ENCODE data around the gene PLEKHO1.

GRCh38 chr1:150102986-150103385 lies 46.7 kb upstream of the PLEKHO1 start:
- TF ChIP-seq POLR2A (IDR thresholded peaks at IDR 0.05; ENCODE audit: low read length) (no peak), GATA1 (IDR thresholded peaks at IDR 0.05; ENCODE audit: low read depth, low read length) (no peak)
